Activated CD4-positive, alpha-beta T cell treated with anti-CD3 and anti-CD28 coated beads for 48 hours (primary cell): ENCODE measurements around the gene NINJ2.
"Not testable (repeated sequence)": the region's sequence is repeated elsewhere in the genome, so short reads cannot be mapped to it uniquely, and the experiment has no call there.

Experiments used
- DNase-seq: peaks from one replicate; pipeline ENCODE4 v3.0.0-alpha.2; 2020

Gene NINJ2

GRCh38 chr12:663293-663871, at the start of gene NINJ2:
Gene NINJ2, minus strand, starts transcription at chr12:663445. Its CDS starts 85 bp downstream, at chr12:663360.
- DNase-seq, result peak; percentile 36

GRCh38 chr12:712172-712863, 49.1 kb upstream of the NINJ2 start:
- no peak for DNase-seq

GRCh38 chr12:709455-710020, 46.3 kb upstream of the NINJ2 start:
- no peak for DNase-seq

GRCh38 chr12:708084-708483, 44.8 kb upstream of the NINJ2 start:
- DNase-seq, result not testable (repeated sequence)

GRCh38 chr12:704516-705242, 41.4 kb upstream of the NINJ2 start:
- DNase-seq, result no peak

GRCh38 chr12:701896-702539, 38.8 kb upstream of the NINJ2 start:
- DNase-seq, result no peak

- no peak for DNase-seq
These were observed 36.8 kb upstream of the NINJ2 start for GRCh38 chr12:700016-700415.

GRCh38 chr12:698222-698621, 35.0 kb upstream of the NINJ2 start:
- not testable (repeated sequence) for DNase-seq

GRCh38 chr12:697481-697880, 34.2 kb upstream of the NINJ2 start:
- DNase-seq, result no peak

GRCh38 chr12:694734-695503, 31.7 kb upstream of the NINJ2 start:
- DNase-seq, result no peak

GRCh38 chr12:693934-694533, 30.8 kb upstream of the NINJ2 start:
- DNase-seq, result no peak

- DNase-seq, result no peak
These were observed 29.0 kb upstream of the NINJ2 start for GRCh38 chr12:692274-692673.

- no peak for DNase-seq
These were observed 27.2 kb upstream of the NINJ2 start for GRCh38 chr12:690466-690865.

GRCh38 chr12:685388-685787, 22.1 kb upstream of the NINJ2 start:
- DNase-seq, result peak; percentile 77

GRCh38 chr12:684416-684815, 21.2 kb upstream of the NINJ2 start:
- no peak for DNase-seq

GRCh38 chr12:681568-682256, 18.5 kb upstream of the NINJ2 start:
- DNase-seq, result no peak

- DNase-seq, result peak; percentile 32
These were observed 15.8 kb upstream of the NINJ2 start for GRCh38 chr12:678747-679712.

GRCh38 chr12:675562-675961, 12.3 kb upstream of the NINJ2 start:
- DNase-seq, result no peak

GRCh38 chr12:674272-674781, 11.1 kb upstream of the NINJ2 start:
- DNase-seq, result peak; percentile 88

GRCh38 chr12:673849-674248, 10.6 kb upstream of the NINJ2 start:
- no peak for DNase-seq
